HepG2 (cell line): Measurements from ENCODE around the gene EYA2.

ENCODE experiments used
- ATF2 ChIP-seq: sonication (generic); formaldehyde crosslinking; IDR thresholded peaks from 2 replicates; pipeline ENCODE4 v1.4.0; 2020; ENCODE audit warnings: missing genetic modification reagents
- CEBPB ChIP-seq: IDR thresholded peaks from 2 replicates; pipeline ENCODE4 v1.6.1; 2011; ENCODE audit warnings: low read depth, low read length, improper control_type of control experiment, borderline replicate concordance
- CTCF ChIP-seq: sonication (generic); formaldehyde crosslinking; IDR thresholded peaks from 2 replicates; pipeline ENCODE4 v1.5.0; 2020; ENCODE audit warnings: mild to moderate bottlenecking, missing genetic modification reagents, moderate library complexity
- DNMT1 ChIP-seq: sonication (generic); formaldehyde crosslinking; IDR thresholded peaks from 2 replicates; pipeline ENCODE4 v1.5.1; 2020; ENCODE audit warnings: mild to moderate bottlenecking, missing genetic modification reagents
- EZH2 ChIP-seq: conservative IDR thresholded peaks from 2 replicates; pipeline ENCODE4 v1.6.1; 2012; ENCODE audit warnings: mild to moderate bottlenecking, low read depth, low read length, moderate library complexity
- GATAD2A ChIP-seq: IDR thresholded peaks from 2 replicates; pipeline ENCODE4 v1.6.1; 2016
- HOXA3 ChIP-seq: sonication (generic); formaldehyde crosslinking; IDR thresholded peaks from 2 replicates; pipeline ENCODE4 v1.5.0; 2020; ENCODE audit warnings: missing genetic modification reagents
- JUN ChIP-seq: sonication (generic); formaldehyde crosslinking; IDR thresholded peaks from 2 replicates; pipeline ENCODE4 v1.4.0; 2020; ENCODE audit warnings: mild to moderate bottlenecking, missing genetic modification reagents
- KLF9 ChIP-seq: IDR thresholded peaks from 2 replicates; pipeline ENCODE4 v1.6.1; 2016; ENCODE audit warnings: low read depth
- MYNN ChIP-seq: sonication (generic); formaldehyde crosslinking; IDR thresholded peaks from 2 replicates; pipeline ENCODE4 v1.4.0; 2020; ENCODE audit warnings: mild to moderate bottlenecking, low read depth, missing genetic modification reagents
- NAIF1 ChIP-seq: sonication (generic); formaldehyde crosslinking; IDR thresholded peaks from 2 replicates; pipeline ENCODE4 v1.5.0; 2020; ENCODE audit warnings: mild to moderate bottlenecking, missing genetic modification reagents, borderline replicate concordance
- RBM22 ChIP-seq: fragments of 200-400 bp; formaldehyde crosslinking; optimal IDR thresholded peaks from 2 replicates; pipeline ENCODE3; 2017; ENCODE audit warnings: mild to moderate bottlenecking, low read length, moderate library complexity
- SMARCC2 ChIP-seq: fragments of 450-650 bp; IDR thresholded peaks from 2 replicates; pipeline ENCODE4 v1.6.1; 2017; ENCODE audit warnings: antibody characterized with exemption, mild to moderate bottlenecking
- STAT5B ChIP-seq: sonication (generic); formaldehyde crosslinking; IDR thresholded peaks from 2 replicates; pipeline ENCODE4 v1.4.0; 2020; ENCODE audit warnings: missing genetic modification reagents

GRCh38 chr20:47011984-47012383 lies 117.3 kb downstream of the EYA2 start:
- TF ChIP-seq CTCF = no peak
- TF ChIP-seq ATF2 (CRISPR knock-in tag) = no peak
- TF ChIP-seq NAIF1 = no peak
- no peak for TF ChIP-seq CEBPB
- no peak for TF ChIP-seq RBM22
- TF ChIP-seq HOXA3 = no peak
- no peak for TF ChIP-seq SMARCC2
- TF ChIP-seq KLF9 (CRISPR knock-in tag) = no peak
- TF ChIP-seq GATAD2A (CRISPR knock-in tag) = no peak
- TF ChIP-seq EZH2 = no peak
- no peak for TF ChIP-seq MYNN
- no peak for TF ChIP-seq DNMT1
- TF ChIP-seq JUN (CRISPR knock-in tag) = no peak
- TF ChIP-seq STAT5B (CRISPR knock-in tag) = no peak
